ENCODE measurements around the gene NLGN2.

NLGN2 gene

GRCh38 chr17:7466318-7466638 lies 58.6 kb downstream of the NLGN2 start:
- DNase-seq (ENCODE audit: low spot score) = no peak

GRCh38 chr17:7466639-7467341 lies 59.1 kb downstream of the NLGN2 start:
- DNase-seq (ENCODE audit: low spot score) = peak; percentile 72

- DNase-seq (ENCODE audit: low spot score) = no peak
Measured at GRCh38 chr17:7467498-7467897, 59.9 kb downstream of the NLGN2 start.

GRCh38 chr17:7468290-7468689 lies 60.6 kb downstream of the NLGN2 start:
- DNase-seq (ENCODE audit: low spot score) = no peak

- DNase-seq (ENCODE audit: low spot score) = no peak
Measured at GRCh38 chr17:7468804-7469389, 61.3 kb downstream of the NLGN2 start.
